Activated CD4-positive, alpha-beta T cell treated with anti-CD3 and anti-CD28 coated beads, Interleukin-2, Interleukin-6, amounts not matched to agents 100 ng/mL and 50 ng/mL, durations not matched to agents 16 hours and 8 hours (primary cell): ENCODE data around the gene ZNF248.

Experiments
- DNase-seq: peaks from one replicate; pipeline ENCODE4 v3.0.0-alpha.2; 2020

ZNF248 gene

GRCh38 chr10:37737336-37737735 lies 120.1 kb downstream of the ZNF248 start:
- no peak for DNase-seq

GRCh38 chr10:37736120-37736519 lies 121.3 kb downstream of the ZNF248 start:
- DNase-seq = no peak

- peak; percentile 36 for DNase-seq
Measured at GRCh38 chr10:37734971-37735370, 122.4 kb downstream of the ZNF248 start.
